ENCODE results near the gene CELF2.

GRCh38 chr10:11035301-11035991 is 17.8 kb downstream of the CELF2 start:
- TF ChIP-seq CTCF (IDR thresholded peaks at IDR 0.05; ENCODE audit: low read depth, low read length, poor library complexity, severe bottlenecking) (no peak), EZH2phosphoT487 (IDR thresholded peaks at IDR 0.05; ENCODE audit: borderline replicate concordance, low read length) (no peak)

All from DOHH2 (cell line).